ENCODE measurements around the gene NPTX1.

Gene NPTX1

DNA sequence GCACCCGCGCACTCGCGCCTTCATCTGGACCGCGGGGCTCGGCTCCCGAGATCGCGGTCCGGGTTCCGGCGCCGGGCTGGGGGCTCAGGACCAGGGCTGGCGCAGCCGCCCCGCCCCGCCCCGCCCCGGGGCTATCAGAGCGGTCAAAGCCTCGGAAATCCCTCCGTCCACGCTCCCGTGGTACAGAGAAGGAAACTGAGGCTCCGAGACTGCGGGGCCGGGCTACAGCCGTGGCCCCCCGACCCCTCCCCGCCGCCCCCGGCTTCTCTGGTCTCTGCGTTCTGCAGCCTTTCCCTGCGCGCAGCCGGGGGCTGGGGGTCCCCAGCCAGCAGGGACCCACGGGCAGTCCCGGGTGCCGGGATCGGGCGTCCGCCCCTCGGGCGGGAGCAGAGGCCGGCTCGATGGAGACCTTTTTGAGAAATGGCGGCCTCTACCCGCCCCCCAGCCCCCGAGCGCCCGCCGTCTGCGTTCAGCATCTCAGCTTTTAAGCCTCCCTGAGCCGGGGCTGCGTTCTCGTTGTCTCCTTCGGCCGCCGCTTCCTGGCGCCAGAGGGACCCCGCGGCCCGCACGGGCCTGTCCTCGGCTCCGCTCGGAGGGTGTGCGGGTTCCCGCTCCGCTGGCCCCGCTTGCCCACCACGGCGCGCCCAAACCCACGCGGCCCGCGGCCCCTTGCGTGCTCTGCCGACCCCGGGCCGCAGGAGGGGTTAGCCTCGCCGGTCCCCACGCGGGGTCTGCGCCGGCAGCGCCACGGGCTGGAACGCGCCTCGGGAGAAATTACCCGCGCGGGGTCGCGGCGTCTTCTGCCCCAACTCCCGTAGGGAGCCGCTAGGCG, 1.5 kb upstream of the NPTX1 start:
- no peak for DNase-seq

DNA sequence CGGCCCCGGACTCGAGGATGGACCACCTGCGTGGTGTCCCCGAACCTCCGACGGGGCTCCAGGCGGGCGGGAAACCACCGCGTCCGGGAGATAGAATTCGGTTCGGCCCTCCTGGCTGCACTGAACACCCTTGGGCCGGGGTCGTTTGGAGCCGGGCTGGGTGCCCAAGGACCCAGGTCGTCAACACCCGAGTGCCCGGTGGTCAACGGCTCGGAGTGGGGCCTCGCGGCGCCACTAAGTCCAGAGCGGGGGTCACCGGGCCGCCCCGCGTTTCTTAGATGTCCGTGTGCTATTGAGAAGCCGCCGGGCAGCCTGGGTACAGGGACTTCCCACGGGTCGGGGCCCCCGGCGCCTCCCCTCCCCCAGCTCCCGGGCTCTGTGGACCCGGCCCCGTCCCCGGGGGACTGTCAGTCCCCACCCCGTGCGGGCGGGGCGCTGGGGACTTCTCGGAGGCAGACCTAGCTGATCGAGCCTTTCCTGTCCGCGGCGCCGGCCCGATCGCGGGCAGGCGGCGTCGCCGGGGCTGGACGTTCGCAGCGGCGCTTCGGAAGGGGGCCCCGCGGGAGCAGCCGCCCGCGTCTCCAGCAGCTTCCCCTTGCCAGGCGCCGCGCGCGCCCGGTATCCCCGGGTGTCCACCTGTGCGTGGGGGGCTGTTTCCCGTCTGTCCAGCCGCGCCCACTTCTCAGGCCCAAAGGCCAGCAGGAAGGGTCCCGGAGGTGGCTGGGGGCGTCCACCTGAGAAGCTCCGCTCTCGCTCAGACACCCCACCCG, 655 bp upstream of the NPTX1 start:
- DNase-seq = no peak

DNA sequence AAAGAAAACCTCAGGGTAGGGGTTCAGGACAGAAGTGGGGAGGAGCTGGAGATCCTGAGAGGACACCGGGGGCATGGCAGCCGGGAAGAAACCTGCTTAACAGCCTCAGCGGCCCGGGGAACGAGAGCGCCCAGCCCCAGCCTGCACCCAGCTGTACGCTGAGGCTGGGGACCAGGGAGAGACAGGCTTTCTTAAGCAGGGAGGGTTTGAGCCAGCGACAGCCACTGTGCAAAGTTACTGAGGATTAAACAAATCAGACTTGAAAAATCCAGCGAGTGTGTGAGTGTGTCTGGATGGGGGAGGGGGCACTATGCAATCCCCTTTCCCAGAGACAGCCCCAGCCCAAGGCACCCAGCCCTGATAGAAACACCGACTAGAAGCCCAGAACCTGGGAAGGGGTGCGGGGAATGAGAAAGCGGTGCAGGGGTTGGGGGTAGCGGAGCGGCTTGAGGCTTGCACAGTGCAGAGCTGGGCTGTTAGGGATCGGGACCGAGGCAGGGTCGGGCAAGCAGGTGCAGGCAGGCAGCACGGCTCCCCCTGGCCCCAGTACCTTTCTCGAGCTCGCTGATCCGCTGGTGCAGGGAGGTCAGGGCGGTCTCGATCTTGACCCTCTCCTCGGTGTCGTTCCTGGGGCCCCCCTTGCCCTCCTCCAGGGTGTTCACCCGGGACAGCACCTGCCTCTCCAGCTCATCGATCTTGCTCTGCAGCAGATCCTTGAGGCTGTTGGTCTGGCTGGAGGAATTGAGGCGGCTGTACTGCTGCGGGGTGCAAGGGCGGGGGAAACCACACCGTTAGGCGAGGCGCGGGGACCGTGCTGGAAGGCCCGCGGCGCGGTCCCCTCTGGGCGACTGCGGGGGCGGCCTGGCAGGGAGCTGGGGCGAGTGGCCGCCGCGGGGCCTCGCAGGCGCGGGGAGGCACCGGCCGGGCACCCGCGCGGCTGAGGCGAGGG, 1.2 kb downstream of the NPTX1 start:
- no peak for DNase-seq

DNA sequence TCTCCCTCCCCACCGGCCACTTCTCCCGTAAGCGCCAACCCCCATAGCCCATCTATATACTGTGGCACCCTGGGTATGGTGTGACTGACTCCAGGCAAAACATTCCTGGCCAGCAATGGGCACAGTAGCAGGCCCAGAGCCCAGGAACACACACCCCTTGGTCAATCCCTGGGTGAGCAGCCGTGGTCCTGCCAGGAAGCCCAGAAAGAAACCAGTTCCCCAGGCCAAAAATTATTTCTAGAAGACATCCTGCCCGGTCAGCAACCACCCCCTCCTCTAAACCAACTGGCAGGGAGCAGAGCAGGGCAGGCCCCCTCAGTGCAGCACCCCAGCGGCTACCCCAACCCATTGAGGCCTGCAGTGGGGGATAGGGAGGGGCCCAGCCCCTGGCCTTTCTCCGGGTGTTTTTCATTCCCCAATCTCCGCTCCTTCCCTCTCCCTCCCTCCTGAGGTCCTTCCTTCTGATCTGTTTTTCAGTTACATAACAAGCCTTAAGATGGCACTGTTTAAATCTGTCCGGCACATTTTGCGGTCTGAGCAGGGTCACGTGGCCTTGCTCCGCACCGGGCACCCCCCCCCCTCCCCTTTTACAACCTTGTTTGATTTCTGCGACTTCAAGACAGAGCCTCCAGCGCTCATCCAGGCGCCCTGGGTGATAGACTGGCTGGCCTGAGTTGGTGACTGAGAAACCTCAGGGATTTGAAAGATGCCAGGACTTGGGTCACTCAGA, 2.0 kb downstream of the NPTX1 start:
- peak; percentile 36 for DNase-seq

DNA sequence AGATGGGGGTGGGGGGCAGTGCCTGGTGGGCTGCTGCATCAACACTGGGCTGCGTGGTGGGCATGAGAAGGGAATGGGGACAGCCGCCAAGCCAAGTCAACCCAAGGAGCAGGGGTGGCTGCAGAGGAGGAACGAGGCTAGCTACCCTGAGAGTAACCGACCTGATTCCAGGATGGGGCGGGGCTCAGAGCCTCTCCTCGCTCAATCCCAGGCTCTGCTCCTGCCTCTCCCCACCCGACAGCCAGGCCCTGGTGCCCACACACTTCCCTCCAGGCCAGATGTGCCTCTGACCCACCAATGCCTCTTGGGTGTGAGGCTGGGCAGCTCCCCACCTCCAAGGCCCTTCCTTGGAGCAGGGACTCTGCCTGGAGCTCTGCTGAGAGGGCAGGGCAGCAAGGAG, 2.7 kb downstream of the NPTX1 start:
- DNase-seq = no peak

DNA sequence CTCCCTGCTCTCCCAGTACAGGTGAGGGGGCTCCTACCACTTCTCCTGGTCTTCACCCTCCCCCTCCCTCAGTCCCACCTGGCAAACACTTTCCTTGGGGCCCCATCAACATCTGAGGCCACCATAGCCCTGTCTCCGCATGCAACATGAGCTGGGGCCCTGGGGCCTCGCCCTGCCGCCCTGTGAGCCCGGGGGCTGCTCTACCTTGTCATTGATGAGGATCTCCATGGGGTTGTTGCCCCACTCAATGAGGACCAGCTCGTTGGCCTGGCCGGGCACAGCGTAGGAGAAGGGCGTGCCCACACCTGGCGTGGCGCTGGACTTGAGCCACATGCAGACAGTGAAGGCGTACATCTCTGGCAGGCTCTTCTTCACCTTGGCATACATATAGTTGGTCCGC, 3.4 kb downstream of the NPTX1 start:
- no peak for DNase-seq

DNA sequence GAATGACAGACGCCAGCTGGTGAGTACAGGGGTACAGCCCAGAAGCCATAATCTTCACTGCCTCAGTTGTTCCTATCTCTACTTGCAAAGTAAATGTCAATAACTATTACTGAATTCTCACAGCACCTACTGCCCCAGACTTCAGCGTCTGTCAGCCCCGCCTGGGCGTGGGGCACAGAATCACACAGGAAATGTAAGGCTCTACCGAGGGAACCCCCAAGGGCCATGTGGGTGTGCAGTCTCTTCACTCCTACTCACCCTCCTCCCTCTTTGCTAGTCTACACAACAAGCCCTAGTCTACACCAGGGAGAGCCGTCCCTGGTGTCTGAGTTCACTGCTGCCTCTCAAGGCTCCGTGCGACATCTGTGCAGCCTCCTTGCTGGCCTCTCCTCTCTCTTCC, 4.5 kb downstream of the NPTX1 start:
- DNase-seq = no peak

DNA sequence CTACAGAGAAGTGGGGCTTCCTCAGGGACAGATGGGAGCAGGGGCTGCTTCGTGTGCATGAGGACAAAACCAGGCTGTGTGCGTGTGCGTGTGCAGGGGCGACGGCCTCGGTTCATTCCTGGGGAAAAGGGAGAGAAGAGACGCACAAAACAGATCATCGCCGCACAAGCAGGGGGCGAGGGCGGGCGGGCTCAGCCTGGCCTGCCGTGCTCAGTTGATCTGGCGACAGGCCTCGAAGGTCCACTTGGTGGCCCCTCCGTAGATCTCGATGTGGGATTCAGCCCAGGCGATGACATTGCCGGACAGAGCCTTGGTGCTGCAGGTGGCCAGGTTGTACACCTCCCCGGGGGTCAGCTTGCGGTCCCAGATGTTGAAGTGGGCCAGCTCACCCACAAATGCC, 5.8 kb downstream of the NPTX1 start:
- DNase-seq = no peak

DNA sequence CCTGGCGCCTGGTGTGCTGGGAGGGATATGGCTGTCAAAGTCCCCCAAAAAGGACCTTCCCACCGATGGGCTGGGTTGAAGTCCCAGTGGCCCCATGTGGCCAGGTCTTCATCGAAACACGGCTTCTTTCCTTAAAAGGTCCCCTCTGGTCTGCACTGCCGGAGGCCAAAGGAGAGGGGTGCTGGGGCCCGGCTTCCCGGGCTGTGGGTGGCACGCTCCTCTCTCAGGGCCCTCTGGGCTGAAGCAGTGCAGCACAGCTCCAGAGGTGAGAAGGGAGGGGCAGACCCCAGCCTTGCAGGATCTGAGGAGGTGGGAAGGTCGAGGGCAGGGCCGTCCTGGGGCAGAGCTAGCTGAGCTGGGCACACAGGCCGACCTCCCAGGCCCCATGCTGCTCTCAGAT, 6.7 kb downstream of the NPTX1 start:
- DNase-seq = no peak

DNA sequence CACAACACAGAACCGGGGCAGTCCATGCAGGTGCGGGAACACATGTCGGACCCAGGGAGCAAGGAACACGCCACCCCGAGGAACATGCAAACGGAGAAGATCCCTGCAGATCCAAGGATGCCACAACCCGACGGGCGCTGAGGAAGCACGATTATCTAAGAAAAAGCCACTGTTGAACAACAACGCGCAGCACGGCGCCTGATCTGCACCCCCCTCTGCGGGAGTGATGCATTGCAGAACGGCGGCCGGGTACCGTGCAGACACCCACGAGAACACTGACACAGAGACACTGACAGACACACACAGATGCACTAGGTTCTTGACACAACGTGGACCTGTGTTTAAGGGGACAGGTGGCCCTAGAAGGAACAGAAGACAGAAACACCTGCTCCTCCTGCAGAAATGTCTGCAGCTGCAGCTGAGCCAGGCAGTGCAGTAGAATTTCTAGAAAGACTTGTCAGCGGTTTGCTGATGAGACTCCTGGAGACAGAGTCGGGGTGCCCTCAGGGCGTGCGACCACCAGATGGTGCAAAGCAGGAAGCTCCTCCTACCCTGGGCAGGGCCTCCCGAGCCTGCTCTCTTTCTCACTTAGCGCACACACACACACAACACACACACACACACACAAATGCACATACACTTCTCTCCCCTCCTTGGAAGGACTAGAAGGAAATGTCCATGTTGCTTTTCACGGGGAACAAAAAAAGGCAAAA, 7.5 kb downstream of the NPTX1 start:
- no peak for DNase-seq

DNA sequence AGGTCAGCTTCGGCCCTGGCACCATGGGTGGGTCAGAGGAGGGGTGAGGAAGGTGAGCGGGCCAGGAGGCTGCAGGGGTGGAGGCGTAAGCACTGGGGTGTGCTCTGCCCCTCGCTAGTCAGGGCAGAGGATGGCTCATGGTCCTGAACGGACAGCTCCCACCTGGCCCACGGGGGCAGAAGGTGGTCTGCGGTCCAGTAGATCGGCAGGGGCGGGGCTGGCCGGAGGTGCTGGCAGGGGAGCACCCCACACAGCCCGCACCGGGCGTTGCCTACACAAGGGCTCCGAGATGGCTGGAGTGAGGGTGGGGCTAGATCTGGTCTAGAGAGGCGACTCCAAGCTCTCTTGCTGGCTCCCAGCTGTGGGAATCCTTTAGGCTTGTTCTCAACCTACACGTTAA, 8.2 kb downstream of the NPTX1 start:
- DNase-seq = no peak

DNA sequence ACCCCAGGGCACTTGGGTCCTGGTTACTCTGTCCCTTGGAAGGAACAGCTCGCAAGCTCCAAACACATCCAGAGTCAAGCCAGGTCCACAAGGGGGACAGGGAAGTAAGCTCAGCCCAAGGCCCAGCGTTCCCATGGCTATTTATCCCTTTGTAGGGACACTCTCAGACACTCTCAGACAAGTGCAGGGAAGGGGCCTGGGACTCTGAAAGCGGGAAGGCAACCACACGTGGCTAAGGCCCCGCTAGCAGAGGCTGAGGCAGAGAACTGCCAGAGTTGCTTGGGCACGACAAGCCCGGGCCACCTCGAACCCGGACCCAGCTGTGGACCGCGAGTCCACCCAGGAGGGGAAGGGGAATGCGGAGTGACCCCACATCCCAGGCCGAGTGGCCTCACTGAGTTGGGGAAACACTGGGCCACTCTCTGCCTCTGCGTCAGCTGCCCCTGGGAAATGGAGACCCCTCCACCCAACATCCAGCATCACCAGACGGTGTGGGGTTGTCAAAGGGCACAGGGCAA, 10.2 kb downstream of the NPTX1 start:
- DNase-seq = no peak

DNA sequence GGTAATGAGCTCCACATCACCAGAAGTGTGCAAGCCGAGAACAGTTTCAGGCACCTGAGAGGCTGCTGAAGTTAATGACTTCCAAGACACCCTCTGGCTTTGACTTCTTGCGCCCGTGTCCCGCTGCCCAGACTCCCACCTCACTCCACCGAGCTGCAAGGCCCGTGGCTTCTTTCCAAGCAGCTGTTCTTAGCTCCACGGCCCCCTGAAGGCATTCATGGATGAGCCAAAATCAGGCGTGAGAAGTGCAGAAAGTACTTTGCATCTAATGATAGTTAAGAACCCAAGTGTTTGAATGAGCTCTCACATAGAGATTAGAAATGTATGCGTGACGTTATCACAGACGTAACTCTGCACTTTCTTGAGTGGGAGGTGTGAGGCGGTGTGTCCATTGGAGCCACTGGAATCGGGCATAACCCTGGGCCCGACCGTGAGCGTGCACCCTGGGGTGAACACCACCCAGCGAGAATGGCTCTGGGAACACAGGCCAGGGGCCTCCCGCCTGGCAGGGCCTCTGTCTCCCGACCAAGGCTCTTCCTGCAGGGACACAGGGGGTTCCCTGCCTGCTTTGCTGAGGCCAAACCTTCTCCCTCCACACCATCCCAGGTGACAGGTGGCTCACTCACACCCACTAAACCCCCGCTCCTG, 11.0 kb downstream of the NPTX1 start:
- DNase-seq = no peak

DNA sequence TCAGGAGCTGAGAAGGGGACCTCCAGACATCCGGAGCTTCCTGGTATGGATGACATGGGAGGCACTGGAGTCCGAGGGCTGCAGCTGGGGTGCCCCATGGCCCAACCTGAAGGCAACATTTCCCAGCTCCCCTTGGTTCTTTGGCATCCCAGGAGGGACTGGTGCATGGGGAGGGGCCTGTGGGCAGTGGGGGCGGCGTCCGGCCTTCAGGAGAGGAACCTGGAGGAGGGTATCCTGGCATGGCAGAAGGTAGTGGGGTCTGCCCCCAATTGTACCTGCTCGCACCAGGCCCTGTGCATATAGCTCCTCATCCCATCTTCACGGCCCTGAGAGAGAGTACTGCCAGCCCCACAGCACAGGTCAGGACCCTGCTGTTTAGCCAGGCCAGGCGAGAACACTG, 11.9 kb downstream of the NPTX1 start:
- DNase-seq = no peak

DNA sequence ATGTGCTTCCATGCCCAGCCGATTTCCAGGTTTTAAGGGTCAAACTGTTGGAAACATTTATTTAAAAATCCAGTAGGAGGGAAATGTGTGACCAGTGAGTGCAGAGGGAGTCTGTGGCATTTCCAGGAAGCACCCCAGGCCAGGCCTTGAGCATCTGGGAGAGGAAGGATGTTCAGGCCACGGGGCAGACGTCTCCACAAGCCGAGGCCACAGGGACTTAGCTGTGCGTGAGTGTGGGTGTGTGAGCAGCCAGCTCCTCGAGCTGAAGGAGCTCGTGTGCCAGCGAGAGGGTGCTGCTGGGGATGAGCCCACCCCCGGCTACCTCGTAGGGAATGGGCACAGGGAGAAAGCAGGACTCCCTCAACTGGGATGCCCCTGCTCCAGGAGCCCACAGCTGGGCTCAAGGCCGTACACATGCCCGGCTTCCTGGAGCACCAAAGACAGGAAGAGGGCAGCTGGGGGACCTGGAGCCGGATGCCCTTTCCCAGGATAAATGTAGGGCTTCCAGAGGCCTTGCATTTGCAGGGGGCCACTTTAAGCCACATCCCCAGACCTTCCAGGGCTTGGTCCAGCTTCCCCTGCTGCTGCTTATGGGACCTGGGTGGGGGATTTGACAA, 12.5 kb downstream of the NPTX1 start:
- DNase-seq = no peak

DNA sequence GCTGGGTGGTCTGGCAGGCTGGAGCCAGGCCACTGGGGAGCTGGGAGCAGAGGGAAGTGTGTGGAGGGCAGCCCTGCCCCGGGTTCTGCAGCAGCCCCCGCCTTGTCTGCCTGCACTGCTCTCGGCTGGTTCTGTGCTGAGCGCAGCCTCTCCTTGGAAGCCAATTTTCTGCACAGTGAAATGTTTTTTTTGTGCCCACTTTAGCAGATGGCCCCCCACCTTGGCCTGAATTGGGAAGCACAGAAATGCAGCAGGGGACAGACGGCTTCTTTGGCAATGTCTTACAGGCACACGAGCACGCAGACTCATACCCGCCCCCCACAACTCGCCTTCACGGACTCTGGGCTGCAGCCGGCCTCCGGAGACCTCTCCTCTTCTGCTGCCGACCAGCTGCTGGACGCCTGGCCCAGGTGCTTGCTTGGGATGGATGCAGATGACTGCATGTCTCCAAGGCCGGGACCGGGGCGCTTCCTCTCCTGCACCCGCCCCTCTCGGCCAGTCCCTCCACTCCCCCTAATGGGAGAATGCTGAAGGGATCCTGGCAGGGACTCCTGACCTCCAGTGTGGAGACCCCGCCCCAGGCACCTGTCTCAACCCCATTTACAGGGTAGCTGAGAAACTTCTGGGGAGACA, 14.8 kb downstream of the NPTX1 start:
- DNase-seq = no peak

DNA sequence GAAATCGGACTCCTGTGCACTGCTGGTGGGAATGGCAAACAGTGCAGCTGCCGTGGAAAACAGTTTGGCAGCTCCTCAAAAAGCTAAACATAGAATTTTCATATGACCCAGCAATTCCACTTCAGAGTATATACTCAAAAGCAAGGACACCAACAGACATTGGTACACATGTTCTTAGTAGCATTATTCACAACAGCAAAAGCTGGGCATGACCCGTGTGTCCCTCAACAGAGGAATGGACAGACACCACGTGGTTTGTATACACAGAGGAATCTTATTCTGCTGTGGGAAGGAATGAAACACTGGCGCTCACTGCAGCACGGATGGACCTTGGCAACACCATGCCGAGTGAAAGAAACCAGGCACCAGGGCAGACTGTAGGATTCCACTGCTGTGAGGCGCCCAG, 16.0 kb downstream of the NPTX1 start:
- DNase-seq = no peak

DNA sequence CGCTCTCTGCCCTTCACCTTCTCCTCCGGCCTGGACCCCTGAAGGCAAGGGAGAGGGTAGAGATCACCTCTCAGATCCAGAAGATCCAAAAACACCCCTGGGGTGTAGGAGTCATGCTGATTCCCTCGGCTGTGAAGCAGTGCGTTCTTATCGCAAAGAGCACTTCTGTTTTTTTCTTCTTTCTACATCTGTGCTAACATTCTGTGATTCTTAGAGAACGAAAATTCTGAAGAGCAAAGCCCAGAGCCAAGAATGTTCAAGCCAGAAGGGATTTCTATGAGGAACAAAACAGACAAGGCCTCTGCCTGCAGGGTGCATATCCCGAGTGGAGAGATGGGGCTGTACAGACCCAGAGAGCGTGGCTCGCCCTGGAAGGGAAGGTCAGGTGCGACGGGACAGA, 17.2 kb downstream of the NPTX1 start:
- no peak for DNase-seq

DNA sequence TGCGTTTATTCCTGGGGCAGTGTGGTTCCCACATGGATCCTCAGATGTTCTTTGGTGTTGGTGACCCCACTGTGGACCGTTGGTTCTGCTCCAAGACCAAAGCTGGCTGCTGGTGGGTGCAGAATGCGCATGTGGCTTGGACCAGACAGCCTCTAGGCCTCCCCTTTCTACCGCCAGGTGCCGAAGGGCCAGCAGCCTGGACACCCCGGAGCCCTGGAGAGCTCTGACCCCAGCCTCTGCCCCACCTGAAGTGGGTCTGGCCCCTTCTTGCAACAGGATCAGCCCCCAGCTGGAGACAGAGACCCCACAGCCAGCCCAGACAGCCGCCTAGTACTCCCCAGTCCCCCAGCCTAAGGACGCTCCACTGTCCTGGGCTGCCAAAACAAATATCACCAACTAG, 18.4 kb downstream of the NPTX1 start:
- no peak for DNase-seq

DNA sequence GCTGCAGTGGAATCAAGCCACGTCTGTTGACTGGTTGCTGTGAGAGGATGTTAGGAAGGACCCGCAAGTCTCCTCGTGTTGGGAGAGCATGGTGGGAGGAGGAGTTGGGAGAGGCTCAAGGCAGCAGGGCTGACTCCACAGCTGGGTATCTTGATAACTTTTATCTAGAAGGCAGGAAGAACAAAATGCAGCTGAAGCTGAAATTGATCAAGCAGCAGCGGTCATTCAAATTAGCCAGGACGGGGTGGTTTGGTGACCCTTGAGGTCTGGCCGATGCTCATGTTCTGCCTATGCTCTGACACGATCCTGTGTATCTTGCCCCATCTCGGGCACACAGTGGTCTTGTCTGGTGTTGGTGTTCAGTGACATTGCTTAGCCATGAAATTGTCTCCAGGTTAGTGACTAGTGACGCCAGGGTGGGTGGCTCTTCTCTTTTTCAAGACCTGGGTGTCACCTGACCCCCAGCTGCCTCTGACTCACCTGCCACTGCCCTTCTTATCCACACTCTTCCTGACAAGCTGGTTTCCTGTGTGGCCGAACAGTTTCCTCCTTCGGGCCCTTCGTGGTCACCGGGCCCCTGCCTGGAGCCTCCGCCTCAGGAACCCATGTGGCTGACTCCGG, 19.1 kb downstream of the NPTX1 start:
- no peak for DNase-seq
